SU-DHL-6 (cell line): Measurements from ENCODE around the gene KCNG1.

Source experiments
- H2AFZ ChIP-seq: fragments of 200-600 bp; sonication (generic); 2 replicates; pipeline ENCODE4 v1.6.1; 2014; ENCODE audit warnings: low read depth, mild to moderate bottlenecking, moderate library complexity, mixed read lengths, antibody characterized with exemption, low read length; ENCODE audit not compliant: severe bottlenecking
- H3F3A ChIP-seq: fragments of 200-600 bp; shearing (Covaris generic); 2 replicates; pipeline ENCODE4 v1.6.0; 2016; ENCODE audit warnings: antibody characterized with exemption, mild to moderate bottlenecking; ENCODE audit not compliant: insufficient read depth
- H3K27ac ChIP-seq: fragments of 200-600 bp; sonication (generic); 2 replicates; pipeline ENCODE4 v1.5.1; 2016; ENCODE audit warnings: low read depth, mild to moderate bottlenecking, low read length, moderate library complexity, mixed read lengths
- H3K27me3 ChIP-seq: fragments of 200-600 bp; sonication (generic), shearing (Covaris generic); 2 replicates; pipeline ENCODE4 v1.6.0; 2014; ENCODE audit warnings: mild to moderate bottlenecking, low read length
- H3K36me3 ChIP-seq: fragments of 200-600 bp; sonication (generic); 2 replicates; pipeline ENCODE4 v1.6.1; 2014; ENCODE audit warnings: mild to moderate bottlenecking, low read length, mixed read lengths
- H3K4me2 ChIP-seq: fragments of 300-600, 200-600 bp; shearing (Covaris generic), sonication (generic); 2 replicates; pipeline ENCODE4 v1.6.0; 2014; ENCODE audit warnings: low read length, low read depth, mild to moderate bottlenecking; ENCODE audit not compliant: poor library complexity, severe bottlenecking
- H3K4me3 ChIP-seq: fragments of 200-600 bp; sonication (generic); 2 replicates; pipeline ENCODE4 v1.5.1; 2014; ENCODE audit warnings: antibody characterized with exemption, low read length, mild to moderate bottlenecking, mixed read lengths; ENCODE audit not compliant: insufficient read depth, poor library complexity, severe bottlenecking
- H3K79me2 ChIP-seq: fragments of 200-600 bp; sonication (generic); 2 replicates; pipeline ENCODE4 v1.6.1; 2014; ENCODE audit warnings: mild to moderate bottlenecking, low read length, moderate library complexity; ENCODE audit not compliant: insufficient read depth
- H3K9ac ChIP-seq: fragments of 200-600 bp; sonication (generic); 2 replicates; pipeline ENCODE4 v1.7.0; 2014; ENCODE audit warnings: mild to moderate bottlenecking, low read length
- H3K9me2 ChIP-seq: fragments of 200-600 bp; sonication (generic); replicated peaks from 2 replicates; pipeline ENCODE4 v1.6.1; 2014; ENCODE audit warnings: low read length; ENCODE audit not compliant: insufficient read depth
- H3K9me3 ChIP-seq: fragments of 200-600 bp; sonication (generic); 2 replicates; pipeline ENCODE4 v1.6.1; 2014; ENCODE audit warnings: low read length, mixed read lengths; ENCODE audit not compliant: insufficient read depth
- H4K20me1 ChIP-seq: fragments of 200-600 bp; sonication (generic); 2 replicates; pipeline ENCODE4 v1.6.1; 2014; ENCODE audit warnings: low read depth, mild to moderate bottlenecking, antibody characterized with exemption, low read length, moderate library complexity, mixed read lengths
- CTCF ChIP-seq: fragments of 200-600 bp; sonication (generic); IDR thresholded peaks from one replicate; pipeline ENCODE4 v1.5.1; 2017; ENCODE audit warnings: antibody characterized with exemption, mild to moderate bottlenecking, low read length, moderate library complexity; ENCODE audit not compliant: insufficient read depth, poor library complexity, severe bottlenecking
- EZH2phosphoT487 ChIP-seq: fragments of 200-600 bp; sonication (generic), shearing (Covaris generic); conservative IDR thresholded peaks from 2 replicates; pipeline ENCODE4 v1.6.1; 2018; ENCODE audit warnings: mild to moderate bottlenecking, antibody characterized with exemption, low read length, moderate library complexity, mixed read lengths

KCNG1 gene

GRCh38 chr20:51003753-51004152, 19.2 kb downstream of the KCNG1 start:
- Histone ChIP-seq H3K27me3 (no peaks in the 10 kb centered on the region), H3K4me3 (no peak overlapping the region), H3K9me2 (no peaks in the 10 kb centered on the region), H4K20me1 (no peaks in the 10 kb centered on the region), H3K36me3 (no peaks in the 10 kb centered on the region), H3K4me2 (no peak overlapping the region), H2AFZ (no peak overlapping the region), H3F3A (no peaks in the 10 kb centered on the region), H3K9ac (no peak overlapping the region), H3K9me3 (no peaks in the 10 kb centered on the region), H3K79me2 (no peaks in the 10 kb centered on the region), H3K27ac (no peak overlapping the region)
- TF ChIP-seq EZH2phosphoT487 (no peak), CTCF (no peak)

- no peaks in the 10 kb centered on the region for H4K20me1 ChIP-seq
- H3K27ac ChIP-seq, result no peak overlapping the region
- no peaks in the 10 kb centered on the region for H3F3A ChIP-seq
- TF ChIP-seq EZH2phosphoT487 (no peak), CTCF (no peak)
- H3K9me2 ChIP-seq, result no peaks in the 10 kb centered on the region
- no peaks in the 10 kb centered on the region for H3K9me3 ChIP-seq
- H3K4me2 ChIP-seq, result no peak overlapping the region
- no peaks in the 10 kb centered on the region for H3K79me2 ChIP-seq
- no peaks in the 10 kb centered on the region for H3K27me3 ChIP-seq
- H2AFZ ChIP-seq, result no peak overlapping the region
- no peaks in the 10 kb centered on the region for H3K36me3 ChIP-seq
- H3K4me3 ChIP-seq, result no peak overlapping the region
- H3K9ac ChIP-seq, result no peak overlapping the region
These were observed 20.3 kb downstream of the KCNG1 start for GRCh38 chr20:51002633-51003032.

GRCh38 chr20:51001430-51002265, 21.3 kb downstream of the KCNG1 start:
- Histone ChIP-seq H3K4me3 (no peak overlapping the region), H4K20me1 (no peaks in the 10 kb centered on the region), H3K9me2 (no peaks in the 10 kb centered on the region), H3K9ac (no peak overlapping the region), H3K27me3 (no peaks in the 10 kb centered on the region), H3K36me3 (no peaks in the 10 kb centered on the region), H3K27ac (no peak overlapping the region), H3K79me2 (no peaks in the 10 kb centered on the region), H3K4me2 (no peak overlapping the region), H3F3A (no peaks in the 10 kb centered on the region), H3K9me3 (no peaks in the 10 kb centered on the region), H2AFZ (no peak overlapping the region)
- no peak for TF ChIP-seq CTCF
- TF ChIP-seq EZH2phosphoT487, result no peak
